Measurements from ENCODE around the gene ICA1. TPM values are rescaled to one million over a fixed set of nuclear protein-coding genes. Genes with fewer than 3 reads are reported as not detected.

ICA1 gene
- total and polyA plus RNA-seq, 2 of the 13 experiments (the other 11 are each of a cell fraction or from before 2014, with no cell fraction given), result 0.29 TPM; not detected in 1

DNA sequence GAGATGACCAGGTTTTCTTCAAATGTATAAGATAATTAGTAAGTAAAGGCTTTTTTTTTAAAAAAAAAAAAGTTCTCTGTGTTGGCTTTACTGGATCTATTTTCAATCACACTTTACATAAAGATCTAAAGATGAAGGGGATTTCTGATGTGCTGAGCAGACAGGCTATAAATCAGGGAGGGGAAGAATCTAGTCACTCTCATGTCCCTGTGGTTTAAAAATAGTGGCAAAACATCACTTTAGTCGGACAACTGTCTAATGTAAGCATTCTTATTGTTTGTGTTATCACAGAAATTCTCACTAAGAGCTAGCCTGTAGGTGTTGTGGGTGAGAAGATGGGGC is 132.7 kb downstream of the ICA1 start:
- intact Hi-C loops (cut with micrococcal nuclease; ENCODE audit: unreplicated experiment) (no loop called here), in situ Hi-C loops (cut with HindIII; ENCODE audit: extremely low pct_ligation_motif_present, low pct_unique_long_range_greater_than_20kb) (no loop called here)
- Histone ChIP-seq H3K9ac (ENCODE audit: insufficient read depth, low read depth, low read length) (no peak overlapping the region), H4K20me1 (ENCODE audit: insufficient read depth, low read length) (no peaks in the 10 kb centered on the region), H3K27ac (ENCODE audit: extremely low read length, insufficient read depth, low read length) (no peak overlapping the region), H3K4me2 (ENCODE audit: low read depth, low read length) (no peak overlapping the region), H3K27me3 (ENCODE audit: control insufficient read depth in 1 of 2, insufficient read depth in 2 of 2, low read length in 2 of 2) (no peaks in the 10 kb centered on the region; a peak in 1 of 5 replicates), H2AFZ (ENCODE audit: low read length) (no peak overlapping the region), H3K4me3 (replicated peaks in 1 of 3; ENCODE audit: insufficient read depth in 1 of 3, low read depth in 2 of 3, low read length in 3 of 3) (no peak overlapping the region), H3K79me2 (ENCODE audit: insufficient read depth, low read length) (no peaks in the 10 kb centered on the region), H3K4me1 (ENCODE audit: insufficient read depth, low read length) (peaks cover 19% of the 10 kb centered on the region), H3K36me3 (replicated peaks in 1 of 2; ENCODE audit: control insufficient read depth in 1 of 2, insufficient read depth in 2 of 2, low read length in 2 of 2) (no peaks in the 10 kb centered on the region), H3K9me3 (ENCODE audit: low read length) (no peaks in the 10 kb centered on the region)
- TF ChIP-seq ZNF207 (IDR thresholded peaks at IDR 0.05; ENCODE audit: borderline replicate concordance) (no peak), SP2 (CRISPR knock-in tag; IDR thresholded peaks at IDR 0.05) (no peak), NKX3-1 (CRISPR knock-in tag; IDR thresholded peaks at IDR 0.05) (no peak), ZNF3 (CRISPR knock-in tag; IDR thresholded peaks at IDR 0.05) (no peak), ZNF446 (CRISPR knock-in tag; IDR thresholded peaks at IDR 0.05) (no peak), ARHGAP35 (CRISPR knock-in tag; IDR thresholded peaks at IDR 0.05; ENCODE audit: borderline replicate concordance) (no peak), ZNF263 (CRISPR knock-in tag; IDR thresholded peaks at IDR 0.05) (no peak), MED1 (CRISPR knock-in tag; IDR thresholded peaks at IDR 0.05) (no peak), CCDC6 (CRISPR knock-in tag; IDR thresholded peaks at IDR 0.05) (no peak), KLF13 (CRISPR knock-in tag; IDR thresholded peaks at IDR 0.05) (no peak), ZNF839 (CRISPR knock-in tag; IDR thresholded peaks at IDR 0.05; ENCODE audit: borderline replicate concordance) (no peak), RFX1 (IDR thresholded peaks at IDR 0.05) (no peak), ZNF660 (CRISPR knock-in tag; IDR thresholded peaks at IDR 0.05; ENCODE audit: borderline replicate concordance, low read depth) (no peak), ZNF343 (CRISPR knock-in tag; IDR thresholded peaks at IDR 0.05) (no peak), SETDB1 (CRISPR knock-in tag; IDR thresholded peaks at IDR 0.05; ENCODE audit: borderline replicate concordance) (no peak)
- TF ChIP-seq, protein P1, sequence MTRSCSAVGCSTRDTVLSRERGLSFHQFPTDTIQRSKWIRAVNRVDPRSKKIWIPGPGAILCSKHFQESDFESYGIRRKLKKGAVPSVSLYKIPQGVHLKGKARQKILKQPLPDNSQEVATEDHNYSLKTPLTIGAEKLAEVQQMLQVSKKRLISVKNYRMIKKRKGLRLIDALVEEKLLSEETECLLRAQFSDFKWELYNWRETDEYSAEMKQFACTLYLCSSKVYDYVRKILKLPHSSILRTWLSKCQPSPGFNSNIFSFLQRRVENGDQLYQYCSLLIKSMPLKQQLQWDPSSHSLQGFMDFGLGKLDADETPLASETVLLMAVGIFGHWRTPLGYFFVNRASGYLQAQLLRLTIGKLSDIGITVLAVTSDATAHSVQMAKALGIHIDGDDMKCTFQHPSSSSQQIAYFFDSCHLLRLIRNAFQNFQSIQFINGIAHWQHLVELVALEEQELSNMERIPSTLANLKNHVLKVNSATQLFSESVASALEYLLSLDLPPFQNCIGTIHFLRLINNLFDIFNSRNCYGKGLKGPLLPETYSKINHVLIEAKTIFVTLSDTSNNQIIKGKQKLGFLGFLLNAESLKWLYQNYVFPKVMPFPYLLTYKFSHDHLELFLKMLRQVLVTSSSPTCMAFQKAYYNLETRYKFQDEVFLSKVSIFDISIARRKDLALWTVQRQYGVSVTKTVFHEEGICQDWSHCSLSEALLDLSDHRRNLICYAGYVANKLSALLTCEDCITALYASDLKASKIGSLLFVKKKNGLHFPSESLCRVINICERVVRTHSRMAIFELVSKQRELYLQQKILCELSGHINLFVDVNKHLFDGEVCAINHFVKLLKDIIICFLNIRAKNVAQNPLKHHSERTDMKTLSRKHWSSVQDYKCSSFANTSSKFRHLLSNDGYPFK (CRISPR knock-in tag; IDR thresholded peaks at IDR 0.05; ENCODE audit: borderline replicate concordance), result no peak
- TF ChIP-seq, protein P2, sequence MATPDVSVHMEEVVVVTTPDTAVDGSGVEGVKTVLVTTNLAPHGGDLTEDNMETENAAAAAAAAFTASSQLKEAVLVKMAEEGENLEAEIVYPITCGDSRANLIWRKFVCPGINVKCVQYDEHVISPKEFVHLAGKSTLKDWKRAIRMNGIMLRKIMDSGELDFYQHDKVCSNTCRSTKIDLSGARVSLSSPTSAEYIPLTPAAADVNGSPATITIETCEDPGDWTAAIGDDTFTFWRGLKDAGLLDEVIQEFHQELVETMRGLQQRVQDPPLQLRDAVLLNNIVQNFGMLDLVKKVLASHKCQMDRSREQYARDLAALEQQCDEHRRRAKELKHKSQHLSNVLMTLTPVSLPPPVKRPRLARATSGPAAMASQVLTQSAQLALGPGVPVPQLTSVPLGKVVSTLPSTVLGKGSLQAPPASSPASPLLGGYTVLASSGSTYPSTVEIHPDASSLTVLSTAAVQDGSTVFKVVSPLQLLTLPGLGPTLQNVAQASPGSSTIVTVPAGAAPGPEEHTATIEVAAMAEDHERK (CRISPR knock-in tag; IDR thresholded peaks at IDR 0.05; ENCODE audit: low read depth), result no peak
- FAIRE-seq (no peak), DNase-seq (ENCODE audit: low spot score) (no peak), ATAC-seq (no peak)
- CTCF ChIA-PET (ENCODE audit: low intra/inter-chr PET ratio, low total read pairs), result no interaction called here
- 94% methylated on average over 1 of the region's 1 CpG for WGBS (ENCODE audit: low lambda C conversion rate)
- BruUV-seq (replicated peaks), result no TSS peak
- POLR2A ChIA-PET, result no interaction called here
